ENCODE measurements around the gene C12orf75.
"Not testable (repeated sequence)": the region's sequence is repeated elsewhere in the genome, so short reads cannot be mapped to it uniquely, and the experiment has no call there.

Gene C12orf75

GRCh38 chr12:105337391-105337790, 6.9 kb downstream of the C12orf75 start:
- no peak for DNase-seq

- DNase-seq, result no peak
Observed at GRCh38 chr12:105338966-105339365, 8.5 kb downstream of the C12orf75 start.

GRCh38 chr12:105341010-105341409, 10.5 kb downstream of the C12orf75 start:
- DNase-seq, result no peak

- not testable (repeated sequence) for DNase-seq
Observed at GRCh38 chr12:105341620-105342019, 11.1 kb downstream of the C12orf75 start.

- no peak for DNase-seq
Observed at GRCh38 chr12:105342464-105342863, 12.0 kb downstream of the C12orf75 start.

GRCh38 chr12:105343836-105344235, 13.3 kb downstream of the C12orf75 start:
- no peak for DNase-seq

GRCh38 chr12:105347499-105347898, 17.0 kb downstream of the C12orf75 start:
- DNase-seq, result no peak

GRCh38 chr12:105348142-105348541, 17.7 kb downstream of the C12orf75 start:
- no peak for DNase-seq

- no peak for DNase-seq
Observed at GRCh38 chr12:105348561-105348960, 18.1 kb downstream of the C12orf75 start.

- DNase-seq, result no peak
Observed at GRCh38 chr12:105349138-105349537, 18.6 kb downstream of the C12orf75 start.

GRCh38 chr12:105351523-105351922, 21.0 kb downstream of the C12orf75 start:
- DNase-seq, result no peak

- DNase-seq, result peak; percentile 21
Observed at GRCh38 chr12:105352052-105352451, 21.6 kb downstream of the C12orf75 start.

- DNase-seq, result no peak
Observed at GRCh38 chr12:105352940-105353635, 22.6 kb downstream of the C12orf75 start.

GRCh38 chr12:105355752-105356151, 25.3 kb downstream of the C12orf75 start:
- DNase-seq, result no peak

- DNase-seq, result peak; percentile 52
Observed at GRCh38 chr12:105357162-105357691, 26.7 kb downstream of the C12orf75 start.

GRCh38 chr12:105358789-105359188, 28.3 kb downstream of the C12orf75 start:
- no peak for DNase-seq

GRCh38 chr12:105359856-105360255, 29.4 kb downstream of the C12orf75 start:
- no peak for DNase-seq

- no peak for DNase-seq
Observed at GRCh38 chr12:105363890-105364289, 33.4 kb downstream of the C12orf75 start.

GRCh38 chr12:105365231-105365630, 34.7 kb downstream of the C12orf75 start:
- DNase-seq, result no peak

- no peak for DNase-seq
Observed at GRCh38 chr12:105368047-105368646, 37.7 kb downstream of the C12orf75 start.

GRCh38 chr12:105369014-105369413, 38.5 kb downstream of the C12orf75 start:
- DNase-seq, result no peak

GRCh38 chr12:105374303-105374702, 43.8 kb downstream of the C12orf75 start:
- DNase-seq, result no peak

GRCh38 chr12:105377077-105377476, 46.6 kb downstream of the C12orf75 start:
- DNase-seq, result no peak

GRCh38 chr12:105378911-105379310, 48.4 kb downstream of the C12orf75 start:
- DNase-seq, result no peak

All from activated CD4-positive, alpha-beta T cell treated with anti-CD3 and anti-CD28 coated beads, Interleukin-2, Interleukin-6, amounts not matched to agents 100 ng/mL and 50 ng/mL, durations not matched to agents 16 hours and 8 hours (primary cell).